Fibroblast of villous mesenchyme (primary cell): ENCODE measurements around the gene NR6A1. TPM values are rescaled to one million over a fixed set of nuclear protein-coding genes. Genes with fewer than 3 reads are reported as not detected.

Experiments used
- DNase-seq: peaks from one replicate; pipeline ENCODE4 v3.0.0-alpha.2; 2010; ENCODE audit warnings: low read depth
- H3K4me3 ChIP-seq: 2 replicates; pipeline ENCODE4 v1.5.1; 2011; ENCODE audit warnings: low read depth, mild to moderate bottlenecking, low read length
- total RNA-seq: library from RNA; depleted of rRNA; stranded (reverse); fragments of >200 nt; gene quantifications from 2 replicates; pipeline ENCODE4 v1.2.3, GENCODE V29; 2012
- TF ChIP-seq, protein P1 (sequence below): IDR thresholded peaks from 2 replicates; pipeline ENCODE4 v1.5.1; 2012; ENCODE audit warnings: low read depth, mild to moderate bottlenecking, low read length; ENCODE audit not compliant: insufficient read depth

The NR6A1 gene
- total RNA-seq, 1 donor: under 0.01 TPM

DNA sequence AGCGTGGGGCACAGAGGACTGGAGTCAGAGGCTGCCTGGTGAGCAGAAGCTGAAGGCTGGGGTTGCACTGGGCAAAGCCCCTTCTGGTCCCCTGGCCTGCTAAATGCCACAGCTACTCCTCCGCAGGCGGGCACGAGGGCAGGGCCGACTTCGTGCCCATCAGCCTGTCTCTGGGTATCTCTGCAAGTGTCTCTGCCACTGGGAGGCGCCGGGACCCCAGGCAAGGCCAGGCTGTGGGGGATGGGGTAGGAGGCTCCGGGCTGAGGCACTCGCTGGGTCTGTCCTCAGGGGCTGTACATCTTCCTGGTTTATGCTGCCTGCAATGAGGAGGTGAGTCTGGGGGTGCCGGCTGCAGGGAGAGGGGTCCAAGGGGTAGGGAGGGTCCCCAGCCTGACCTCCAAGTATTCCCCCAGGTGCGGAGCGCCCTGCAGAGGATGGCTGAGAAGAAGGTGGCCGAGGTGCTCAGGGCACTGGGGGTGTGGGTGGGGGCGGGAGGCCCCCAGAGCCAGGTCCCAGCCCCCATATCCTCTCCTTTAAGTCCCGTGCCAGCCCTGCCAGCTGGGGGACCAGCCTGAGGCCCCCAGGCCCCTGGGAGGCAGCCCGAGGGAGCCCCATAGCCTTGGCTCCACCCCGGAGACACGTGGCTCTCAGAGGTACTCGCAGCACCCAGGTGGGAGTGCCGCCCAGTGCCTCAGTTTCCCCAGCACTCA lies 295.8 kb downstream of the NR6A1 start:
- TF ChIP-seq, protein P1, sequence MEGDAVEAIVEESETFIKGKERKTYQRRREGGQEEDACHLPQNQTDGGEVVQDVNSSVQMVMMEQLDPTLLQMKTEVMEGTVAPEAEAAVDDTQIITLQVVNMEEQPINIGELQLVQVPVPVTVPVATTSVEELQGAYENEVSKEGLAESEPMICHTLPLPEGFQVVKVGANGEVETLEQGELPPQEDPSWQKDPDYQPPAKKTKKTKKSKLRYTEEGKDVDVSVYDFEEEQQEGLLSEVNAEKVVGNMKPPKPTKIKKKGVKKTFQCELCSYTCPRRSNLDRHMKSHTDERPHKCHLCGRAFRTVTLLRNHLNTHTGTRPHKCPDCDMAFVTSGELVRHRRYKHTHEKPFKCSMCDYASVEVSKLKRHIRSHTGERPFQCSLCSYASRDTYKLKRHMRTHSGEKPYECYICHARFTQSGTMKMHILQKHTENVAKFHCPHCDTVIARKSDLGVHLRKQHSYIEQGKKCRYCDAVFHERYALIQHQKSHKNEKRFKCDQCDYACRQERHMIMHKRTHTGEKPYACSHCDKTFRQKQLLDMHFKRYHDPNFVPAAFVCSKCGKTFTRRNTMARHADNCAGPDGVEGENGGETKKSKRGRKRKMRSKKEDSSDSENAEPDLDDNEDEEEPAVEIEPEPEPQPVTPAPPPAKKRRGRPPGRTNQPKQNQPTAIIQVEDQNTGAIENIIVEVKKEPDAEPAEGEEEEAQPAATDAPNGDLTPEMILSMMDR: no peak
- H3K4me3 ChIP-seq: no peak overlapping the region
- DNase-seq: no peak

DNA sequence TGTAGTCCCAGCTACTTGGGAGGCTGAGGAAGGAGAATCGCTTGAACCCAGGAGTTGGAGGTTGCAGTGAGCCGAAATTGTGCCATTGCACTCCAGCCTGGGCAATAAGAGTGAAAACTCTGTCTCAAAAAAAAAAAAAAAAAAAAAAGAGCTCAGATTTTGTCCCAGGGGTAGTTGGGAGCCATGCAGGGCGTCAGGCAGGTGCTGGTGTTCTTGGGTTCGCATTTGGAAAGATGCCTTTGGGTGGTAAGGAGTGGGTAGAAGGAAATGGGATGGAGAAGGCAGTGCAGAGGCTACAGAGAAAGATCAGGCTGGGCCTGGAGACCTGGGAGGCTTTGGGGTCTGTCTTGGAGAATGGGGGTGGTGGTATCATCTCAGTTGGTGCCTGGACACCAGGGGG lies 297.0 kb downstream of the NR6A1 start:
- DNase-seq: no peak
- H3K4me3 ChIP-seq: no peak overlapping the region
- TF ChIP-seq, protein P1: no peak

DNA sequence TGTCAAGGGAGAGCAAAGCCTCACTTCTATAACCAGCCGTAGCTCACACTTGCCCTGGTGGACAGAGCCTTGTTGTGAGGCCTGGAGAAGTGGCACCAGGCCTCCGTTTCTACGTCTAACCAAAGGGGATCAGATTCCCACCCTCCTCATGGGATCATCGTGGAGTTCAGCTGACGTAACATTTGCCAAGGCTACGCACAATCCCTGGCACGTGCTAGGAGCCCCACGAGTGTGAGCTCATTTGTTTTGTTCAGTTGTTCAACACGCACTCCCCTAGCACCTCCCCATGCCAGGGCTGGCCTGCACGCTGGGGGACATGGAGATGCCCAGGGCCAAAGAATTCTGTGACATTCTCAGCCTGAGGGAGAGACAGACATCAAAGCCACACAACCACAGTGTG lies 297.8 kb downstream of the NR6A1 start:
- TF ChIP-seq, protein P1: no peak
- DNase-seq: no peak
- no peak overlapping the region for H3K4me3 ChIP-seq

DNA sequence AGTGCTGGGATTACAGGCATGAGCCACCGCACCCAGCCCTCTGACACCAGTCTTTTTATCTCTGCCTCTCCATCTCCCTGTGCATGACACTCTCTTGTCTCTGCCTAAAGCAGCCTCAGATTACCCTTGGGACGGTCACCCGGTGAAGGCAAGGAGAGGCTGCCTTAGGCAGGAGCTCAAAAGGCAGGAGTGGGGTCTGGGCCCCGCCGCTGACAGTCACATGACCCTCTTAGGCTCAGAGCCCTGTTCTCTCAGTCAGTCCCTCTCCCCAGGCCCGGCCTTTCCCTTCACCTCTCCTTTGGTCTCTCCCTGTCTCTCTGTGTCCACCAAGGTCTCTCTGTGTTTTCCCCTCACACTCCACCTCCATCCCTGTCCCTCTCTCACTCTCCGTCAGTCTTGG lies 298.3 kb downstream of the NR6A1 start:
- TF ChIP-seq, protein P1: no peak
- no peak overlapping the region for H3K4me3 ChIP-seq
- no peak for DNase-seq

DNA sequence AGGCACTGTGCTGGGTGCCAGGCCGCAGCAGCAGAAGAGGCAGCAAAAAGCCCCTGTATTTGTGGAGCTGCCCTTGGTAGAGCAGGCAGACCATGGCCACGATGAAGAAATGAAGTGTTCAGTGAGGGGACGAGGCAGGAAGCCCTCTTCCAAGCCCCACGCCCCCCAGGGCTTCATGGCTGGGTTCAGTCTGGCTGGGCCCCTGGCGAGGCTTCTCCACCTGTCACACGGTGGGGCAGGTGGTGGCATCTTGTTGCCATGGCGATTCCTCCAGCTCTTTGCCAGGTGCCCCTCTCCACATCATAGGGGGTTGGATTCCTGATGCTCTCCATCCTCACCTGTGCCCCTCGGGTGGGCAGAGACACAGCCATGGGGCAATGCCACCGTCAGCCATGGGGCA lies 299.4 kb downstream of the NR6A1 start:
- TF ChIP-seq, protein P1: no peak
- no peak for DNase-seq
- H3K4me3 ChIP-seq: no peak overlapping the region

DNA sequence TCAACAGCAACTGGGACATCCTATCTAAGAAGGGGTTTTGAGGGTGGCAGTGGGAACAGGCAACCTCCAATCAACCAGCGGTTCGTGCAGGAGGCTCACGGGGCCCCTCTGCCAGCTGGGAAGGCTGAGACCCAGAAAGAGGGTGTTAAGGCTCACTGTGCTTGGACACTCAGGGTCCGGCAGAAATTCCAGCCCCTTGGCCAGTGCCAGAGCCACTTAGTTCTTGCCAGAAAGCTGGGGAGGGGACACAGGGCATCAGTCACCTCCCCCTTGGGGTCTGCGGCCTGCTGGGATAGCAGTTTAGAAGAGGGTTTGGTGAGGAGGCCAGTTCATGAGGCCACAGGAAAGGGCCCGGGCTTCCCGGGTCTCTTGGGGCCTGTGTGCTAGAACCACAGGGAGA lies 300.4 kb downstream of the NR6A1 start:
- no peak overlapping the region for H3K4me3 ChIP-seq
- TF ChIP-seq, protein P1: no peak
- DNase-seq: no peak

DNA sequence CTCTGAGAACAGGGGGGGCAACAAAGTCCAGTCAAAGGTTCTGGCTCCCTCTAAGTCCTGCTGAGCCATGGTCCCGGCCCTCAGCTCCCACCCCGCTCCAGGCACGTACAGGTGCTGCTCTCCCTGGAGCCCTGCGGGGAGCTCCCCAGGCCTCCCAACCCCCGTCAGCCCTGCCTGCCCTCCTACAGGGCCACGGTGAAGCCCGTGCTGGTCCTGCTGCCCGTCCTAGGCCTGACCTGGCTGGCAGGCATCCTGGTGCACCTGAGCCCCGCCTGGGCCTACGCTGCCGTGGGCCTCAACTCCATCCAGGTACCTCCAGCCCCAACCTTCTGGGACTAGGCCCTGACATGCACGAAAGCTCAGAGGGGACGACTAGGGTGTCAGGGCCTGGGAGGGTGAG lies 300.8 kb downstream of the NR6A1 start:
- TF ChIP-seq, protein P1: no peak
- DNase-seq: no peak
- H3K4me3 ChIP-seq: no peak overlapping the region
